ENCODE measurements around the gene EFCAB8.

Gene EFCAB8

GRCh38 chr20:32871627-32872160, 13.0 kb downstream of the EFCAB8 start:
- H3K9ac ChIP-seq (ENCODE audit: low read length): no peak overlapping the region
- H3K27me3 ChIP-seq (ENCODE audit: control insufficient read depth in 1 of 2, insufficient read depth in 2 of 2, low read length in 2 of 2): no peaks in the 10 kb centered on the region
- H3K36me3 ChIP-seq (ENCODE audit: insufficient read depth, low read length): no peaks in the 10 kb centered on the region
- H3K4me1 ChIP-seq (ENCODE audit: insufficient read depth, low read length): no peaks in the 10 kb centered on the region
- H3K9me3 ChIP-seq (ENCODE audit: low read length): no peaks in the 10 kb centered on the region
- H3K4me3 ChIP-seq (ENCODE audit: low read depth in 1 of 2, low read length in 2 of 2): no peak overlapping the region
- H3K27ac ChIP-seq (ENCODE audit: low read depth, low read length): no peak overlapping the region

GRCh38 chr20:32872266-32872665, 13.5 kb downstream of the EFCAB8 start:
- H3K27ac ChIP-seq (ENCODE audit: low read depth, low read length): no peak overlapping the region
- no peak overlapping the region for H3K4me3 ChIP-seq (ENCODE audit: low read depth in 1 of 2, low read length in 2 of 2)
- H3K36me3 ChIP-seq (ENCODE audit: insufficient read depth, low read length): no peaks in the 10 kb centered on the region
- H3K4me1 ChIP-seq (ENCODE audit: insufficient read depth, low read length): no peaks in the 10 kb centered on the region
- H3K9ac ChIP-seq (ENCODE audit: low read length): no peak overlapping the region
- no peaks in the 10 kb centered on the region for H3K9me3 ChIP-seq (ENCODE audit: low read length)
- no peaks in the 10 kb centered on the region for H3K27me3 ChIP-seq (ENCODE audit: control insufficient read depth in 1 of 2, insufficient read depth in 2 of 2, low read length in 2 of 2)

GRCh38 chr20:32875673-32876072, 16.9 kb downstream of the EFCAB8 start:
- Histone ChIP-seq H3K9ac (ENCODE audit: low read length) (no peak overlapping the region), H3K27me3 (ENCODE audit: control insufficient read depth in 1 of 2, insufficient read depth in 2 of 2, low read length in 2 of 2) (no peaks in the 10 kb centered on the region), H3K36me3 (ENCODE audit: insufficient read depth, low read length) (no peaks in the 10 kb centered on the region), H3K9me3 (ENCODE audit: low read length) (no peaks in the 10 kb centered on the region), H3K27ac (ENCODE audit: low read depth, low read length) (no peak overlapping the region), H3K4me1 (ENCODE audit: insufficient read depth, low read length) (peaks cover 7% of the 10 kb centered on the region), H3K4me3 (ENCODE audit: low read depth in 1 of 2, low read length in 2 of 2) (no peak overlapping the region)

- no peak overlapping the region for H3K9ac ChIP-seq (ENCODE audit: low read length)
- no peaks in the 10 kb centered on the region for H3K9me3 ChIP-seq (ENCODE audit: low read length)
- H3K27ac ChIP-seq (ENCODE audit: low read depth, low read length): no peak overlapping the region
- H3K4me1 ChIP-seq (ENCODE audit: insufficient read depth, low read length): peaks cover 7% of the 10 kb centered on the region
- H3K36me3 ChIP-seq (ENCODE audit: insufficient read depth, low read length): no peaks in the 10 kb centered on the region
- H3K27me3 ChIP-seq (ENCODE audit: control insufficient read depth in 1 of 2, insufficient read depth in 2 of 2, low read length in 2 of 2): no peaks in the 10 kb centered on the region
- H3K4me3 ChIP-seq (ENCODE audit: low read depth in 1 of 2, low read length in 2 of 2): no peak overlapping the region
Measured at GRCh38 chr20:32877507-32877906, 18.8 kb downstream of the EFCAB8 start.

DNA sequence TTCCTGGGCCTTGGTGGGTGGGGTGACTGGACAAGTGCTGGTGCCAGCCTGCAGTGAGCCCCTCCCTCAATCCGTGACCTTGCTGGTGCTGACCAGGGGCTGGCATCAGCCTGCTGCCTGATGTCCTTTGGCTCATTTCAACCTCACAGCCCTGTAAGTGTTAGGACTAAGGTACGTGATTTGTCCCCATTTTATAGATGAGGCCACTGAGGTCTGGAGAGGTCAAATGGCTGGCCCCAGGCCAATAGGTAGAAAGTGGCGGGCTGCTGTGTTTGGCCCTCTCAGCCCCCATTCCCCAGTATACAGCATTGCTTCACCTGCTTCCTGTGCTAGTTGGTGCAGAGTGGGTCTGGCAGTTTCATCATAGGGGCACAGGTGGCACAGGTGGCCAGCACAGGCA, 20.1 kb downstream of the EFCAB8 start:
- H3K9me3 ChIP-seq (ENCODE audit: low read length): no peaks in the 10 kb centered on the region
- H3K9ac ChIP-seq (ENCODE audit: low read length): no peak overlapping the region
- peaks cover 7% of the 10 kb centered on the region for H3K4me1 ChIP-seq (ENCODE audit: insufficient read depth, low read length)
- H3K27me3 ChIP-seq (ENCODE audit: control insufficient read depth in 1 of 2, insufficient read depth in 2 of 2, low read length in 2 of 2): no peaks in the 10 kb centered on the region
- H3K4me3 ChIP-seq (ENCODE audit: low read depth in 1 of 2, low read length in 2 of 2): no peak overlapping the region
- no peak overlapping the region for H3K27ac ChIP-seq (ENCODE audit: low read depth, low read length)
- no peaks in the 10 kb centered on the region for H3K36me3 ChIP-seq (ENCODE audit: insufficient read depth, low read length)

DNA sequence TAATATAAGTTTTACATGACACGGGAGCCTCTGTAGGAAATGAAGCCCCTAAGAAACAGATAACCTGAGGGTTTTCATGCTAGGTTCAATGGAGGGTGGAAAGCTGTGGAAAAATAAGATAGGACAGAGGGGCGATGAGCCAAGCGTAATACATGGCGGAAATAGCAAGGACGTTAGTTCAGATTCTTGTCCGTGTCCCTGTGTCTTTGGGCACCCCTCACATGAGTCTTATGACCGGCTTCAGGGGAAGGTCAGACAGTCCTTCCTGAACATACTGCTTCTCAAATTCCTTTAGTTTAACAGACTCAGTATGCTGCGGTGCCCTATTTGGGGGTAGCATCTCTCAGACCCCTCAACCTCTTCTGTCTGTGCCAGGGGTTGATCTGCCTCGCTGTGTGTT, 20.8 kb downstream of the EFCAB8 start:
- Histone ChIP-seq H3K27ac (ENCODE audit: low read depth, low read length) (no peak overlapping the region), H3K27me3 (ENCODE audit: control insufficient read depth in 1 of 2, insufficient read depth in 2 of 2, low read length in 2 of 2) (no peaks in the 10 kb centered on the region), H3K9me3 (ENCODE audit: low read length) (no peaks in the 10 kb centered on the region)

GRCh38 chr20:32880635-32881034, 21.9 kb downstream of the EFCAB8 start:
- Histone ChIP-seq H3K27me3 (ENCODE audit: control insufficient read depth in 1 of 2, insufficient read depth in 2 of 2, low read length in 2 of 2) (no peaks in the 10 kb centered on the region), H3K9ac (ENCODE audit: low read length) (no peak overlapping the region), H3K4me3 (ENCODE audit: low read depth in 1 of 2, low read length in 2 of 2) (no peak overlapping the region), H3K4me1 (ENCODE audit: insufficient read depth, low read length) (peaks cover 7% of the 10 kb centered on the region), H3K9me3 (ENCODE audit: low read length) (no peaks in the 10 kb centered on the region), H3K27ac (ENCODE audit: low read depth, low read length) (no peak overlapping the region), H3K36me3 (ENCODE audit: insufficient read depth, low read length) (no peaks in the 10 kb centered on the region)

More for the DNA sequence above, 20.8 kb downstream of the EFCAB8 start:
- no peak overlapping the region for H3K9ac ChIP-seq (ENCODE audit: low read length)
- H3K4me1 ChIP-seq (ENCODE audit: insufficient read depth, low read length): peaks cover 7% of the 10 kb centered on the region
- no peak overlapping the region for H3K4me3 ChIP-seq (ENCODE audit: low read depth in 1 of 2, low read length in 2 of 2)
- no peaks in the 10 kb centered on the region for H3K36me3 ChIP-seq (ENCODE audit: insufficient read depth, low read length)

- no peak overlapping the region for H3K27ac ChIP-seq (ENCODE audit: low read depth, low read length)
- no peak overlapping the region for H3K9ac ChIP-seq (ENCODE audit: low read length)
- H3K4me3 ChIP-seq (ENCODE audit: low read depth in 1 of 2, low read length in 2 of 2): no peak overlapping the region
- peaks cover under 1% of the 10 kb centered on the region for H3K4me1 ChIP-seq (ENCODE audit: insufficient read depth, low read length)
- no peaks in the 10 kb centered on the region for H3K9me3 ChIP-seq (ENCODE audit: low read length)
- no peaks in the 10 kb centered on the region for H3K36me3 ChIP-seq (ENCODE audit: insufficient read depth, low read length)
- H3K27me3 ChIP-seq (ENCODE audit: control insufficient read depth in 1 of 2, insufficient read depth in 2 of 2, low read length in 2 of 2): no peaks in the 10 kb centered on the region
Measured at GRCh38 chr20:32883081-32883480, 24.4 kb downstream of the EFCAB8 start.

GRCh38 chr20:32885185-32885584, 26.5 kb downstream of the EFCAB8 start:
- Histone ChIP-seq H3K9ac (ENCODE audit: low read length) (no peak overlapping the region), H3K4me1 (ENCODE audit: insufficient read depth, low read length) (no peaks in the 10 kb centered on the region), H3K27me3 (ENCODE audit: control insufficient read depth in 1 of 2, insufficient read depth in 2 of 2, low read length in 2 of 2) (no peaks in the 10 kb centered on the region), H3K27ac (ENCODE audit: low read depth, low read length) (no peak overlapping the region), H3K36me3 (ENCODE audit: insufficient read depth, low read length) (no peaks in the 10 kb centered on the region), H3K4me3 (ENCODE audit: low read depth in 1 of 2, low read length in 2 of 2) (no peak overlapping the region), H3K9me3 (ENCODE audit: low read length) (no peaks in the 10 kb centered on the region)

- Histone ChIP-seq H3K4me3 (ENCODE audit: low read depth in 1 of 2, low read length in 2 of 2) (no peak overlapping the region), H3K9me3 (ENCODE audit: low read length) (no peaks in the 10 kb centered on the region), H3K27ac (ENCODE audit: low read depth, low read length) (no peak overlapping the region), H3K36me3 (ENCODE audit: insufficient read depth, low read length) (no peaks in the 10 kb centered on the region), H3K27me3 (ENCODE audit: control insufficient read depth in 1 of 2, insufficient read depth in 2 of 2, low read length in 2 of 2) (no peaks in the 10 kb centered on the region), H3K9ac (ENCODE audit: low read length) (no peak overlapping the region), H3K4me1 (ENCODE audit: insufficient read depth, low read length) (no peaks in the 10 kb centered on the region)
Measured at GRCh38 chr20:32885952-32886351, 27.2 kb downstream of the EFCAB8 start.

DNA sequence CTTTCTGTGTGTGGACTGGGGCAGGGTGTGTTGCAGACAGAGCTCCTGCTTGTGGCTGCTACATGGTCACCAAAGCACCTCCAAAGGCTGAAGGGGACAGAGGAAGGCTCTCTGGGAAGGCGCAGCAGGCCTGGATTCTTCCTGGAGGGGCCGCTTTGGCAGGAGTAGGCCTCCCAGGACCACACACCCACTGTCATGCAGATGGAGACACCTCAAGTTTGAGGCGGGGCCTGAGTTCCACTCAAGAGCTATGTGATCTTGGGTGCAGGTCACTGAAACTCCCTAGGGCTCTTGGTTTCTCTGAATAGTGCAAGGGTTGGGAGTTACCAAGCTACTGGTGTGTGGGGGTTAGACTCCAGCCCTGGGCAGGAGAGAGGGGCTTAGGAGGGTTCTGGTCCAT, 27.9 kb downstream of the EFCAB8 start:
- Histone ChIP-seq H3K4me3 (ENCODE audit: low read depth in 1 of 2, low read length in 2 of 2) (no peak overlapping the region), H3K4me1 (ENCODE audit: insufficient read depth, low read length) (no peaks in the 10 kb centered on the region), H3K27me3 (ENCODE audit: control insufficient read depth in 1 of 2, insufficient read depth in 2 of 2, low read length in 2 of 2) (no peaks in the 10 kb centered on the region), H3K27ac (ENCODE audit: low read depth, low read length) (no peak overlapping the region), H3K36me3 (ENCODE audit: insufficient read depth, low read length) (no peaks in the 10 kb centered on the region), H3K9ac (ENCODE audit: low read length) (no peak overlapping the region), H3K9me3 (ENCODE audit: low read length) (no peaks in the 10 kb centered on the region)

GRCh38 chr20:32887492-32887891, 28.8 kb downstream of the EFCAB8 start:
- H3K4me1 ChIP-seq (ENCODE audit: insufficient read depth, low read length): no peaks in the 10 kb centered on the region
- H3K9me3 ChIP-seq (ENCODE audit: low read length): no peaks in the 10 kb centered on the region
- H3K9ac ChIP-seq (ENCODE audit: low read length): no peak overlapping the region
- H3K4me3 ChIP-seq (ENCODE audit: low read depth in 1 of 2, low read length in 2 of 2): no peak overlapping the region
- H3K36me3 ChIP-seq (ENCODE audit: insufficient read depth, low read length): no peaks in the 10 kb centered on the region
- H3K27me3 ChIP-seq (ENCODE audit: control insufficient read depth in 1 of 2, insufficient read depth in 2 of 2, low read length in 2 of 2): no peaks in the 10 kb centered on the region
- H3K27ac ChIP-seq (ENCODE audit: low read depth, low read length): no peak overlapping the region

Measured in muscle layer of colon (tissue), 2 donors.